GM19463 (cell line): ENCODE results near the gene GSTO2.

Experiments used
- ATAC-seq: cut with Tn5 transposase; IDR thresholded peaks from one replicate; pipeline ENCODE4 v1.9.1; 2021; ENCODE audit warnings: mild to moderate bottlenecking, moderate library complexity; ENCODE audit not compliant: unreplicated experiment

GSTO2 gene

DNA sequence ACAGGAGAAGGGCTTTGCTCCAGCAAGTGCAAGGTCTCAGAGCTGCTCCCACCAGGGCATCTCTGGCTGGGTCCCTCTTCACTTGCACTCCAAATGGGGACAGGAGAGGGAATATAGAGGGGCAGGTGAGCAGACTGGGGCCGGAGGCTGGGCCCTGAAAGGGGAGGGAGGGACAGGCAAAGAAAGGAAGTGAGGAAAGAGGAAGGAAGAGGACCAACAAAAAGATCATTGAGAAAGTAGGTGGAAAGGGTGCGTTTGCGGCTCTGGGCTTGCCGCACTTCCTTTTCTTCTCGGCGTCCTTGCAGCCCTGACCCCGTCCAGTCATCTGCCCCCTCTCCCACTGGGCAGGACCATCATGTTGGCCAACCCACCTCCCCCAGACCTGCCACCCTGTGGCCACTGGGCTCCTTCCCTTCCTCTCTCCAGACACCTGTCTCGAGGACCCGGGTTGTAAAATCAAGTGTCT is 55.3 kb downstream of the GSTO2 start:
- no peak for ATAC-seq

DNA sequence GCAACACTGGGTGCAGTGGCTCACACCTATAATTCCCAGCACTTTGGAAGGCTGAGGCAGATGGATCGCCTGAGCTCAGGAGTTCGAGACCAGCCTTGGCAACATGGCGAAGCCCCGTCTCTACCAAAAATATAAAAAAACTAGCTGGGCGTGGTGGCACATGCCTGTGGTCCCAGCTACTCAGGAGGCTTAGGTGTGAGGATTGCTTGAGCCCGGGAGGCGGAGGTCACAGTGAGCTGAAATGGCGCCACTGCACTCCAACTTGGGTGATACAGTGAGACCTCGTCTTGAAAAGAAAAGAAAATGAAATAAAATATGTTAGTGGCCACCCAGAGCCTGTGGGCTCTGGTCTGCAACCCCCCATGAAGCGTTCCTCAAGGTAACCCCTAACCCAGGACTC is 55.9 kb downstream of the GSTO2 start:
- no peak for ATAC-seq

DNA sequence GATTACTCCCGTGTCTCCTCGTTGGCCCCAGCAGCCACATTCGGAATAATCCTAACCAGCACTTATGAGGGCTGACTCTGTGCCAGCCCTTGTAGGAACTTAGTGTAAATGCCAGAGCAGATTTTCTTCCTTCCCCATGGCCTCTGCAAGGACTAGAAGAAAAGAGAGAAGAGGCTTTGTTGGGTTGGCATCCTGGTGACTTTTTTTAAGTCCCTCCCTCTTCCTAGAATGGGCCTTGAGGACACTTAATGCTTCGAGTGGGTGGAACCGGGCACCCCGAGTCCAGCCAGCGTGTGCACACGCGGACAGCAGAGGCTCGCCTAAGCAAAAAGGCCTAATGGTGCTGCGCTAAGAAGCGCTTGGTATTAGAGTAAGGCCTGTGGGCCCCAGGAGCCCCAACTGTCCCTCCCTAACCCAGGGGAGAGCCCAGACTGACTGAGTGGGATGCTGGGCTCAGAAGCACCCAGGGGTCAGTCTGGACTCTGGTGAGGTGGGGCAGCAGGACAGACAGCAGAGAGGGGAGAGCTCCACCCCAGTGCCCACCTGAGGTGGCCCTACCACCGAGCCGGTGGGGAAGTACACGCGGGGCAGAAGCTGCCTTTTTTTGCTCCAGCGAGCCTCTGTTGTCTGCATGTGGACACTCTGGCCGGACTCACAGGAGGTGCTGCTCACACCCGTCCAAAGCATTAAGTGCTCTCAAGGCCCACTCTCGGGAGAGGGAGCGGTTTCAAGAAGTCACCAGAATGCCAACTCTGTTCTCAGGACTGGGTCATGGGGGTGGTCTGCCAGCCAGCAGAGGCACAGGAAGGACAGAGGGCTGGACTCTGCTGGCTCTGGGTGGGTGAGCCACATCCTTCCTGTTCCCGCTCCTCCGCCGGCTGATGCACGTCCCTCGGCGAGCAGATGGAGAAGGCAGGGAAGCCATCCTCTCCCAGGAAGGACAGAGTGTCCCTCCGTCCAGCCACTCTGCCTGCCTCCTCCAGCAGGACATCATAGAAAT is 56.8 kb downstream of the GSTO2 start:
- ATAC-seq, result no peak

DNA sequence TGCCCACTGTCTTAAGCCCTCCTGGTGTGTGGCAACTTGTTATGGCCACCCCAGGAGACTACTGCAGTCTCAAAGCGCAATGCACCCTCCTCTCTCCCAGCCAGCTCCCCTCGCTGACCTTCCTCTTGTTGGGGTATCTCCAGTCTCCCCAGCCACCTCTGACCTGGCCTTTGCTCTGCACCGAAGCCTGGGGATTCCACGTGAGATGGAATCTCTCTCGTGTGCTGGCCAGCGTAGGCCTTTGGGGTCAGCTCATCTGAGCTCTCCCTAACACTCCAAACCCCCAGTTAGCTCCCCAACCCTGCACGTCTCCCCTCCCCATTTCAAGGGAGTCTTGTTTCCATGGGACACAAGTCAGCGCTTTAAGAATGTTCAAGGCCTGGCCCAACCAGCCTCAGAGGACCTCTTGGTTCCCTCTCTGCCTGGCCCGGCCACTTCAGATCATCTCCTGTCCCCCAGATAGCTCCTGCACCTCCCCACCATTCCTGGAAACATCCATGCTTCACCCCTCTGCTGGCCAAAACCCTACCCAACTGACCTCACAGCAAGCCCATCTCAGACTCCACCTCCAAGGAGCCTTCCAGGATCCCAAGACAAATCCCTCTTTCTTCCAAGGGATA is 58.1 kb downstream of the GSTO2 start:
- no peak for ATAC-seq

DNA sequence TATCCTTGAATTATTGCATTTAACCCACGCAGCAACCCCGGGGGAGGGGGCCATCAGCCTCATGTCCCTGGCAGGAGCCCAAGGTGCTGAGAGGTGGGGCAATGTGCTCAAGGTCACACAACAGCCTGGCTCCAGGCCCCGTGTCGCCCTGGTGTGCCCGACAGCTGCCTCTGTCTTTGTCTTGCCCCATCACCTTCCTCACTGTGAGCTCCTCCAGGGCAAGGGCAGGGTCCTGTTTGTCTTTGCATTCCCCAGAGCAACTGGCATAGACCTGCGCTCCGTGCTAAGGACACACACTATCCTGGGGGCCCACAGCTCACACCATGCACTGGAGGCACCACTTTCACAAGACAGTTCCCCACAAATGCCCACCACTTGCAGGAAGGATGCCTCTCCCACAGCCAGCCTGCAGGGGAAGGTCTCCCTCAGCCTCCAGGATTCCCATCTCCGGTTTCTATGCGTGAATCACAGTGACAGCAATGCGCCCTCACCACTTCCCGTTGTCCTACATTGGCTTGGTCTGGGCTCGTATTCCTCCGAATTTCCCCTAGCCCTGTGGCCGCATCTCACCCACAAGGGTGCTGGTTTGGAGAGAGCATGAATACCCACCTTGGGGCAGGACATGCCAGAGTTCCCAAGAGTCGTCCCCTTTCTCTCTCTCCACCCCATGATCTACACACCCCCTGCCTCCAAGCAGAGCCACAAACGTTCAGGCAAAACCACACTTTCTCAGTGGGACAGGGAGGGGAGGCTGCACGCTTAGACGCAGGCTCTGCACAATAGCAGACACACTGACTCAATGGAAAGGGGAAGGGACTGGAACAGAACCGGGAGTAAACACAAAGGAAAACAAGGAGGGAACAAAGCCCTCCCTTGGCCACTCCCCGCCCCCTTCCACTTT is 59.0 kb downstream of the GSTO2 start:
- ATAC-seq, result no peak

DNA sequence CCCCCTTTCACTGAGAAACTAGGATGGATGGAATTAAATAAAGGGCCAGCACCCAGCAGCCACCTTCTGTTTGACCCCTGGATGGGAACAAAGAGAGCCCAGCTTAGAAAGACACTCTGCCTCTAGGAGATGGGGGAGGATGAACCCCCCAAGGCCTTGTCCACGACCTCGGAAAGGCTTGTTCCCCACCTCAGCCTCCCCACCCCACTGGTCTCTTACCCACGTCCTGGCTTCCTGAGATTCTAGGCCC is 59.6 kb downstream of the GSTO2 start:
- ATAC-seq, result peak; percentile 2

DNA sequence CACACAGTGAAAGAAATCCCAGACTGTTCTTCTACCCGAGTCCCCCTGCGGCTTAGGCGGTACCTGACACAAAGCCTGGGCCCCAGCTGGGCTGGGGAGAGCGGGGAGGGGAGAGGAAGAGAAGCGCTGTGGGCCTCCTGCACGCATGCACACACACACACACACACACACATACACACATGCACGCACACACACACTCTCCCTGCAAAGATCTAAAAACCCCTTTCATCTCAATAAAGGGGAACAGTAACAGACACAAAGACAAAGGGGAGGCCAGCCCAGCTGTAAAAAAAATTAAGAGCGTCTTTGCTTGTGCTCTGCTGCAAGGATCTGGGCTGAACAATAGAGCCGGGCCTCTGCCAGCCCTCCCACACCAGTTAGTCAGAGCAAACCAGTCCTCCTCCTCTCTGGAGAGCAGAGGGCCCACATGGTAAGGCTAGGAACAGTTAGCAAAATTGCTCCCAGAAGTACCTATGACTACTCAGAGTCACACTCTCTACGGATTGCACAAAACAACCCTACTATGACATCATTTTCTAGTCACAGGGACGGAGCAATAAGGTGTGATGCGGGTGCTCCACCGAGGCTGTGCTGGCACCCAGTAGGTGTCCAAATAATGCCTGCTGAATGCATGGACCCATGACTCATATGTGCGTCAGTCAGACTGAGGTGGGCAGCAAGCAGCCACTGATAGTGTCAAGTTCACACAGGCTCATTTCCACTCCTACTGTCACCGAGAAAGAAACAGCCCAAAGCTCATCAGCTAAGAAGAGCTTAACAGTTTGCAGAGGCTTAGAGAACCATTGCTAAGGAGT is 60.1 kb downstream of the GSTO2 start:
- ATAC-seq, result peak; percentile 54

DNA sequence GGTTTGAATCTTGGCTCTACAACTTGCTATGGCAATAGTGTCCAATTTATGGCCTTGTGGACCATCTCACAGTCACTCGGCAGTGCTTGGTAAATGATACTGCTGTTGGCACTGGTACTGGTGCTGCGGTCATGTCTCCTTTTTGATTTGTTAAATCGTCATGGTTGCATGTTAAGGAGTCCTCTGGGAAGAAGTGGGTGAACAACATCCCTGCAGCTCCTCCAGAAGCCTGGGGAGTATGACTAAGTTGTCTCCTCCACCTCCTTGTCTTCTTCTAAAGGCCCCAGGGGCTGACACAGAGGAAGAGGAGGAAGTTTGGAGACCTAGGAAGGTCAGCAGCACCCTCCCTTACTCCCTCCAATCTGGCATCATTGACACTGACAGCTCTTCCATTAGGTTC is 60.8 kb downstream of the GSTO2 start:
- ATAC-seq, result no peak

DNA sequence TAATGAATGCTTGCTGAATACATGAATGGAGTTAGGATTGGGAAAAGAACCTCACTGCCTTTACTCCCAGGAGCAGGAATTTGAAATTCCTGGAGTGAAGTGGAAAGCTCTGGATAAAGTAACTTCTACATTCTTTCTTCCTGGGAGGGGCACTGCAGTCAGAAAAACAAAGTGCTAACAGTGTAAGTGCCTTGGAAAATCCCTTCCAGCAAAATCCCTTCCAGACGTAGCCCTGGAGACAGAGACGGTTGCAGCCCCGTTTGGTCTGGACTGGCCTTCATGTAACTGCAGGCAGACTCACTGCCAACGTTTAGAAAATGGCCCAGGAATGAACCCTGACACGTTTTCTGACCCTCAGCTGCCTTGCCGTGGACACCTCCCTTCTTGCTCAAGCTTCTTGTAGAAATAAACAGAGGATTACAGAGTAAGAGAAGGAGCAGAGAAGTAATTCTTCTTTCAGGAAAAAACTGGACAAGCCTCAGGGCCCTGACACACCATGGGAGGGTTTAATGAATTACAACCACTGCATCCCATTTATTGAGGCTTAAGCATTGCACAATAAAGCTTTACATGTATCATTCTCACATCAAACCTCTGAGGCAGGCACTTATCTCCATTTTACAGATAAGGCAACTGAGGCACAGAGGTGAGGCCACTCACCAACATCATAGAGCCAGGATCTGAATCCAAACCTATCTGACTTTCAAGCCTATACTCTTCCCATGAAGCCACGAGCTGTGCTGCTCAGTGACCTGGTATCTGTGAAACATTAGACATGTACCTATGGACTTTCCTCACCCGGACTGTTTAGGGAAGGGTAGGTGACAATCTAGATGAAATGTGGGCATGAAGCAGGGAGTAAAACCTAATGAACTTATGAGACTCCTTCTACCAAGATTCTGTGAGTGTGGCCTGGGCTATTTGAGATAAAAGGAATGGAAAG is 61.5 kb downstream of the GSTO2 start:
- ATAC-seq, result no peak

DNA sequence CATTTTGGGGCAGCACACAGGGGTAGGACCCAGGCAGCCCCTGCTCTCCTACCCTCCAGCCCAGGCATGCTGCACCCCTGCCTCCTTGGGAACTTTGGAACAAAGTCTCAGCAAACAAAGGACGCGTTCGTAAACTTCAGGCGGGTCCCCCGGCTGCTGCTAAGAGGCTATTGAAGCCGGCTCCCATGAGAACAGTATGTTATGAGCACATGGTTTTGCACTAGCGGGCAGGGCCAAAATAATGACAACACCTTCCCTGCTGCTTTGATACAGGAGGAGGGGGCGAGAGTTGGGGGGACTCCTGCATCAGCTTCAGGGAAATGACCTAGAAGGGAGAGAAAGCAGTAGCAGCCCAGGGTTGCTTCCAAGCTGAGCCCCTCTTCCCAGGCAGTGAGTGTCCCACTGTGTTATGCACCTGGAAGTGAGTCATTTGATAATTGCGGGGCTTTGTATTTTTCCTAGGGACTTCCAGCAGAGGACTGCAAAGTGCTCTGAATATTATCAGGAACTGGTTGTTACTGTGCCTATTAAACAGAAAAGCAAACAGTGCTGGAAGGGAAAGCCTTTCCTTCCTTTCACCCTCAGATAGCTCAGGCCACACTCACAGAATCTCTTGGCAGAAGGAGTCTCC is 62.3 kb downstream of the GSTO2 start:
- ATAC-seq, result no peak

DNA sequence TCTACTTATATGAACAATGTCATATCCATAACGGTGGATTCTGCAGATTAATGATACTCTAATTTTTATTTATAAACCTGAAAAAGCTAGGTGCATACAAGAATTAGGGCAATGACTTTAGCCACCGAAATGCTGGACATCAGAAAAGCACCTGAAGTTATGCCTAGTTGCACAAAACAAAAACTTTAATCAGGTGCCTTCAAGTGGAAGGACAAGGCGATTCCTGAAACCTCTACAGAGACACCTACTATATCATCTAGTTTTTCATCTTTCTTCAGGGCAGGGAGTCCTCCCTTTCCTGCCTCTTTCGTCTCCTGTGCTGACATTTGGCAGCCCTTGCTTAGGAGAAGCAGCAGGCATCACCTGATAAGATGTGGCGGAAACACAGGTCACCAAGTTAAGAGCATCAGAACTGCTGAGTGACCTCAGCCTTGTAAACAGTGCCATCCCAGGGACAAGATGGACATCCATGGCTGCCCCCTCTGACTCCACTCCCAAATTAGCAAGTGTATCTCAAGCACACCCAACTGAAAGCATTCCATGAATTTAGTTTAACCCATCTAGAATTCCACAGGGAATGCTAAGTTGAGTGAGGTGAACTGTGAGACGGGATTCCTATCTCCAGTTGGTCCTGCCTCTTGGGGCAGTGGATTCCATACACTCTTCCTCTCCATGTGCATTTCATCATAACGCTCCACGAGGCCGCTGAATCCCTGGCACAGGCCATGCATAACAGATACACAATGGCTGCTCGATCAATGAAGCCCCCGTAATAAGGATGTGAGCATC is 63.5 kb downstream of the GSTO2 start:
- ATAC-seq, result no peak

DNA sequence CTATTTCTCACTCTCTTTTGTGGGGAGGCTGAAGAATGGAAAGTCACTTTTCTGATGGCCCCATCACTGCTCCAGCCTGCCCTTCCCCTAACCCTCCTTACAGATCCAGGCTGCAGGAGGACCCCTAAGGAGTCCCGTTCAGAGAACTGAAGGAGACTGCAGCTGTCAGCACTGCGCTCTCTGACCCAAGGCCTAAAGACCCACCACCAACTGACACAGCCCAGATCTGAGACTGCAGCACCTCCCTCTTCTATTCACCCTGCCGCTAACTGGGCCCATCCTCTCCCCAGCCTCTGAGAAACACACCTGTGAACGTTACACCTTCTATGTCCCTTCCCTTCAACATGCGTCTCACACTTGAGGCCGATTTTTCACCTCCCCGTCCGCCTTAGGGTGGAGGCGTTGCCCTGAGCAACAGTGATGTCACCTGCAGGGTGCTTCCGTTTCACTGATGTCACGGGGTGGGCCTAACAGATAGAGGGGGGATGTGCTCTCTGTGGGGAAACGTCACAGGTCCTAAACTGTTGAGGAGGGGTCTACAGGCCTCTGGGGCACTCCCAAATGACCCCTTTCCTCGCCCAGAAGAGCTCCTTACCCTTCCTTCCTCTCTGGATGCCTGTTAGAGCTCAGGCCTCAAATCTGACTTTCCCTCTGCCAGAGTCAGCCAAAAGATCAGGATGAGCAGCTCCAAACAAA is 64.2 kb downstream of the GSTO2 start:
- ATAC-seq, result no peak

DNA sequence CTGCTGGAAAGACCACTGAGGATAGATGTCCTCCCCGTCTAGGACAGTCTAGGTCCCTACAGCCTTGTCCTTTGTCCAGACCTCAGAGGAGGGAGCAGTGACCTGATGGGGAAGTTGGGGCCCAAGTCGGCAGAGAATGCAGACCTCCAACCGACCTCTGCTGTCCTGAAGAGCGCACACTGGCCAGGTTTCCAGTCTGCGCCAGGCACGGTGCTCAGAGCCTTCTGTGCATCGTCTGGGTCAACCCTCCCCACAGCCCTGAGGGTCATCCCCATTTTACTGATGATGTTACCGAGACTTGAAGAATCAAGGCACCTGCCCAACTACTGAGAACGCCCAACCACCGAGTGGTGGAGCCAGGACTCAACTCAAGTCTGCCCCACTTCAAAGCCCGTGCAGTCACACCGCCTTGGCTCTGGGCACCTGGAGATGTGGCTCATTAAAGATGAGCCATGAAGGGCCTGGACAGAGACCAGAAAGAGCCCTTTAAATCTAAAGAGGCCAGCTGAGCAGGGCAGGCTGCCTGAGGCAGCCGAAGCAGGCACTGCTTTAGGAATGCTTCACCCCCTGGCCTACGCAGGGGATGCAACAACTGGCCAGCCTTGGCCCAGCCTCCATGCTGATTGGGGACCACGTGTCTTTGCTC is 64.9 kb downstream of the GSTO2 start:
- no peak for ATAC-seq

DNA sequence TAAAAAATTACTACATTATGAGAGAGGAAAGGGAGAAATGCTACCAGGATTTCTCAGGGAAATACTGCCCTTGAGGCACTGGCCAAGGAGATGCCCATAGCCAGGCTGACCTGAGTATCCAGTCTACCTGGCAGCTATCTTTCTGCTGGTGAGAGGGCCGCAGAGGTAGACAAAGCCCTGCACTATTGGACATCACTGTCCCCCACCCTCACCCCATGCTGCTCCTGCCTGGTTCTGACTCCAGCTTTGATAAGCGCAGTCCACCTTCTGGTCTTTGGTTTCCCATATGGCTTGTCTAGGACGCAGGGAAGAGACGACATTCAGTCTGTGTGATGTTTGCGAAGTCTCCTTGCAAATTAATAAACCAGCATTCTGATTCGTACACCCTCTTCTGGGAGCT is 65.6 kb downstream of the GSTO2 start:
- ATAC-seq, result no peak

DNA sequence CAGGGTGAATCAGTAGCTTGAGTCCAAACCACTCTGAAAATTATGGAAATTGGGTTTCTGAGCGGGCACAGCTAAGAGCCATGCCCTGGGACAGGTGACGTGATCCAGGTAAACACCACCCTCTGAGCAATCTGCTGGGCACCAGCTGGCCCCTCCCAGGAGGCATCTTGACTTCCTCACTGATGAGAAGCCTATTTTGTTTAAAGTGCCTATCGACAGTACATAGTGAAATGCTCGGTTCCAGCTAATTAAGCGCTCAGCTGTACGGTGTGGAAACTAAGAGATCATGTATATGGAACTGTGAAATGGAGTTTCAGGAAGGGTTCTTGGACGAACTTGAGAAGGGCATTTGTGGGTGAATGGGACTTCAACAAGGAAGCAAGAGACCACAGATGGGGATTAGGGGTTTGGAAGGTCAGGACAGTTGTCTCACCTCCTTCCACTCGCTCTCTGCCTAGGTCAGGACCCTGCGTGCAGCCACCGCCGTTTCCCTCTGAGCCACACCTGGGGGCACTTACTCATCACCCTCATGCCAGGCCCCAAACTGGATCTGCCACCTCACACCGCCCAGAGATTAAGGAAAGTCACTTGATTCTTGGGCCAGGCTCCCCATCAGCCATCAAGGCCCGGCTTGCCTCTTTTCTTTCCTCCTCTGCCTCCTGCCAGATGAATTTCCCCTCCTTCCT is 66.1 kb downstream of the GSTO2 start:
- no peak for ATAC-seq

DNA sequence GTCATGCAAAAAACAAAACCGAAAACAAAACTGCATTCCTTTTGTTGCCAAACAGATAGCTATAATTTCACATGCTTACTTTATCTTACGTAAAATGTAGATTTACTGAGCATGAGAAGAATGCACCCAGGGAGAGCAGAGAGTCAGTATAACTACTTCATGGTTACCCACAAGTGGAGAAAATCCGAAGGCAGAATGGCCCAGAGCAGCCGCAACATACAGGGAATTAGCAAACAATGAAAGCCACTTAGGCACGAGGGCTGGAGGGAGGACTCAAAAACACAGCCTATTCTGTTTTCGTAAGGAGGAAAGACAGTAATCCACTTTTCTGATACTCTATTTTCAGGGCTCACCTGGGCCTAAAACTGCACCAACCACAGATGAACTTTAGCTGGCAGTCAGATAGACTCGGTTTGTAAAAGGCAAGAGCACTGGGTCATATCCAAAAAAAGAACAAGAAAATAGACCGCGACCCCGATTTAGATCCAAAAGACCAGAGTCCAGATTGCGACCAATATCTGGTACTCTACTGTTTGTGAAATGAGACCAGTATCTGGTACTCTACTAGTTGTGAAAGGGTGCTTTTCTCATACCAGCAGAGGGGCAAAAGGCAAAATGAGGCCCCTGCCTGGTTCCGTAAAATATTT is 68.0 kb downstream of the GSTO2 start:
- ATAC-seq, result peak; percentile 22
